ENCODE measurements around the gene TBC1D8. TPM values are rescaled to one million over a fixed set of nuclear protein-coding genes. Genes with fewer than 3 reads are reported as not detected.

The TBC1D8 gene
- total RNA-seq, 1 donor from 2014 or later = 20.1 TPM

- intact Hi-C loops (cut with DNase I) = no loop called here
- DNase-seq (ENCODE audit: low spot score) (no peak), ATAC-seq (no peak)
These were observed 34.2 kb downstream of the TBC1D8 start for GRCh38 chr2:101116841-101117552.

DNA sequence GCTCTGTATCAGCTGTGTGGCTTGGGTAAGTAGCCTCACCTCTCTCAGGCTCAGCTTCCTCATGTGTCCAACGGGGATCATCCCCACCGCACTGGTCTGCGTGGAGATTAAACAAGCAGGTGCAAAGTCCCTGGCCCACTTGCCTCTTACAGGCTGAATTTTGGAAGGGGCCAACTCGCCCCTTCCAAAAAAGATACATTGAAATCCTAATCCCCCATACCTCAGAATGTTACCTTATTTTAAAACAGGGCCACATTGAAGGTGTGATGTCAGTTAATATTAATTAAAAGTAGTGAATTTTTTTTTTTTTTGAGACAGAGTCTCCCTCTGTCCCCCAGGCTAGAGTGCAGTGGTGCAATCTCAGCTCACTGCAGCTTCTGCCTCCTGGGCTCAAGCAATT is 34.8 kb downstream of the TBC1D8 start:
- intact Hi-C loops (cut with DNase I) = no loop called here

GRCh38 chr2:101115664-101116063 is 35.5 kb downstream of the TBC1D8 start:
- DNase-seq (ENCODE audit: low spot score) = no peak
- no peak for ATAC-seq
- intact Hi-C loops (cut with DNase I) = no loop called here

More for the DNA sequence above, 34.8 kb downstream of the TBC1D8 start:
- ATAC-seq (no peak), DNase-seq (ENCODE audit: low spot score) (no peak)

GRCh38 chr2:101114815-101115214 is 36.4 kb downstream of the TBC1D8 start:
- ATAC-seq (no peak), DNase-seq (ENCODE audit: low spot score) (no peak)
- intact Hi-C loops (cut with DNase I) = no loop called here

DNA sequence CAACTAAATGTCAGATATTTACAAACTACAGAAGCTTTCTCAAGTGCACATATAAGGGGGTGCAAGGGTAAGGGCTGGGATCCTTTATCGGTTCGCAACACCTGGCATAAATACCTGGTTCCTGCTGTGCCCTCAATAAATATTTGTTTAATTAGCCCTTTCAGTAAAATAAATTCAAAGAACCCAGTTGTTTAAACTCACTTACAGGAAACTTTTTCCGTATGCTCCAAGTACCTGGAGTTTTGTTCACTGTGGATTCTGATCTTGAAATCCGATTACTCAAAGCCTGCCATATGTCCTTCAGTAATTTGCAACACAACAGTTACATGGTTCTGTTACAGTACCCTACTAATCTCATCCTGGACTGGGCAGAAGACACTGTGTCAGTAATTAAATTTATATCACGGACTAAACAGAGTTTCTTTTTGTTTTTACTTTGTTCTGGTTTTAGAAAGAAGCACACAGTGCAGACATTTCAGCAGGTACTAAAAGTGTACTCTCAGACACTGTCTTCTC is 36.9 kb downstream of the TBC1D8 start:
- no peak for DNase-seq (ENCODE audit: low spot score)
- intact Hi-C loops (cut with DNase I) = no loop called here
- ATAC-seq = no peak

DNA sequence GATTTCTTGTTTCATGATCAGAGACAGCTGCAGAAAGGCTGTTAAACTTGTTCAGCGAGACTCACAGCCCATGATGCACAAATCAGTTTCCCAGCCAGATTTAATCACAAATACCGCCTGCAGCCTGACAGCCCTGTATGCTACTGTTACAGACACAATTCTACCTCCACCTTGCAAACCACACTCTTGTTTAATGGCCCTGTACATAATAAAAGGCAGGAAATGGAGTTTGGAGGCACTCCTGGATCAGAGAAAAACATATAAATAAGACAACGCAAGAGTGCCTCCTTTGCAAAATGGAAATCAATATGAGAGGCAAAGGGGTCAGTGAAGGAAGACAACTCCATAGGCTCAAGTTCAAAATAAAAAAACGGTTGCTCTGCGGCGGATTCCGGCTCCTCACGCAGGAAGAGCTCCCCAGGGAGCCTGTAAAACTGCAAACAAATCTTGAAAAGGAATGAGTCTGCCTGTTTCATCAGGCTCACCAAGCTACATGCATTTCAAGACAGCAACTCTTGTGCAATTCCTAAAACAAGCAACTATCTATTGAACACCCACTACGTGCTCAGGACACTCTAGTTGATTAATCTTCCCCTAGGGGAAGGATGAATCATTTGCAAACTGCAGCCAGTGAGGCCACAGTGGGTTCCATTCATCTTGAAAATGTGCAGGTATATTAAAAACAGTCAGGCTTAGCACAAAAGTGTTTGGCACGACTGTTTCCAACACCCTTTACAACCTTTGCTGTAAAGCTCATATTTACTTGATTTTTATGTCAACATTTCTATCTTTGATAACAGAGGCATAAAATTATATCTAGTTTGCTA is 37.5 kb downstream of the TBC1D8 start:
- no peak for DNase-seq (ENCODE audit: low spot score)
- peak; percentile 59 for ATAC-seq
- intact Hi-C loops (cut with DNase I) = no loop called here

GRCh38 chr2:101112772-101113157 is 38.4 kb downstream of the TBC1D8 start:
- intact Hi-C loops (cut with DNase I) = no loop called here
- ATAC-seq (no peak), DNase-seq (ENCODE audit: low spot score) (no peak)

- intact Hi-C loops (cut with DNase I) = no loop called here
- ATAC-seq (peak; percentile 75), DNase-seq (ENCODE audit: low spot score) (no peak)
These were observed 39.0 kb downstream of the TBC1D8 start for GRCh38 chr2:101111917-101112771.

GRCh38 chr2:101111262-101111838 is 39.8 kb downstream of the TBC1D8 start:
- DNase-seq (ENCODE audit: low spot score) (no peak), ATAC-seq (no peak)
- intact Hi-C loops (cut with DNase I) = no loop called here

DNA sequence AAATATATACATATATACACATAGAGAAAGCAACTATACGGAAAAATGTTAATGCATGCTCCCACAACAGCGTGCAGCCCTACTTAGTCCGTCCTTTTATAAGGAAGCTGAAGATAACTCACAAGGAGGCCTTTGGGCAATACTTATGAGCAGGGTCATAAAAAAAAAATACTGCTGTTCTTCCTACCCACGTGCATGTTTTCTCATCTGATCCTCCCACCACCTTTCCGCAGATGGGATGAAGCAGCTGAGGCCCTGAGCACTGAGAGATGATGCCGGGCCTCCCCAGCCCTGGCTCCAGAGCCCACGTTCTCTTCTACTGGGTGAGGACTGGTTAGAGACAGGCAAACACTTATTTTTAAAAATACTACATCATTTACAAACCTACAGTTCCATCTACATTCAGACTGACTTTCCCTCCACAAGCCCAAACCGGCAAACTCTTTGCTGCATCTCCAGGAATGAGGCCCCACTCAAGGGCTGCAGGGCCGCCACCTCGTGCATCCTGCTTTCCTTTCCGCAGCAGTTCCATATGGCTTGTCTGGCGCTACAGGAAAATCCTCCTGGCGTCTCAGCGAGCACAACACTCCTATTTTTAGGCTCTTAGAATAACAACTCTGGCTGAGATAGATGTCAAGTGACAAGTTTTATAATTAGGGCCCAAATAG is 41.6 kb downstream of the TBC1D8 start:
- intact Hi-C loops (cut with DNase I) = no loop called here
- ATAC-seq = no peak
- DNase-seq (ENCODE audit: low spot score) = no peak

GRCh38 chr2:101108357-101108756 is 42.8 kb downstream of the TBC1D8 start:
- DNase-seq (ENCODE audit: low spot score) = no peak
- intact Hi-C loops (cut with DNase I) = no loop called here

GRCh38 chr2:101107241-101107640 is 43.9 kb downstream of the TBC1D8 start:
- no peak for ATAC-seq
- intact Hi-C loops (cut with DNase I) = no loop called here
- DNase-seq (ENCODE audit: low spot score) = no peak

More at GRCh38 chr2:101108357-101108756, 42.8 kb downstream of the TBC1D8 start:
- no peak for ATAC-seq

- no peak for ATAC-seq
- intact Hi-C loops (cut with DNase I) = no loop called here
- DNase-seq (ENCODE audit: low spot score) = no peak
These were observed 44.6 kb downstream of the TBC1D8 start for GRCh38 chr2:101106453-101107181.

DNA sequence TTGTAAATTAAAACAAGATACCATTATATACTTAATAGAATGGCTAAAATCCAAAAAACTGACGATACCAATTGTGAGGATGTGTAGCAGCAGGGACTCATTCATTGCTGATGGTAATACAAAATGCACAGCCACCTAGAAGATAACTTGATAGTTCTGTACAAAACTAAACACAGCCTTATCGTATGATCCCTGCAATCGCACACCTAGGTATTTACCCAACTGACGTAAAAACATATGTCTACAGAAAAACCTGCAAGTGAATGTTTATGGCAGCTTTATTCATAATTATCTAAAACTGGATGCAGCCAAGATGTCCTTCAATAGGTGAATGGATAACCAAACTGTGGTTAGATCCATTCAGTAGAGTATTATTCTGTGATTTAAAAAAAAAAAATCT is 45.5 kb downstream of the TBC1D8 start:
- no peak for DNase-seq (ENCODE audit: low spot score)
- intact Hi-C loops (cut with DNase I) = no loop called here
- ATAC-seq = no peak

GRCh38 chr2:101097638-101098037 is 53.5 kb downstream of the TBC1D8 start:
- ATAC-seq (no peak), DNase-seq (ENCODE audit: low spot score) (no peak)
- intact Hi-C loops (cut with DNase I) = loop anchor here (5.0 kb wide), 1 partner anchor 1390 kb away; no protein-coding TSS in a partner anchor

DNA sequence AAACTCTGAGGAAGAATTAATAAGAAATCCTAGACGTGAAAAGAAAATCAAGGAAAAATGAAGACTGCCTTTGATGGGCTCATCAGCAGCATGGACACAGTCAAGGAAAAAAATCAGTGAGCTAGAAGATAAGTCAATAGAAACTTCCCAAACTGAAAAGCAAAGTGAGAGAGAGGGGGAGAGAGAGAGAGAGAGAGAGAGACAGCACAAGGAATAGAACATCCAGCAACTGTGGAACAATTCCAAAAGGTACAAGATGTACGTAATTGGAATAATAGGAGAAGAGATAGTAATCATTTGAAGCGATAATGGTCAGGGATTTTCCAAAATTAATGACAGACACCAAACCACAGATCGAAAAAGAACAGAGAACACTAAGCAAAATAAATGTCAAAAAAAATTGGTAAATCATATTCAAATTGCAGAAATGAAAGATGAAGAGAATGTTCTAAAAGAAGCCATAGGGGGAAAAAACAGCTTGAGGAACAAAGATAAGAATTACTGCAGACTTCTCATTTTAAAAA is 54.5 kb downstream of the TBC1D8 start:
- ATAC-seq (no peak), DNase-seq (ENCODE audit: low spot score) (no peak)
- intact Hi-C loops (cut with DNase I) = loop anchor here (5.0 kb wide), 1 partner anchor 1391 kb away; no protein-coding TSS in a partner anchor

GRCh38 chr2:101094351-101094750 is 56.8 kb downstream of the TBC1D8 start:
- ATAC-seq = no peak
- no peak for DNase-seq (ENCODE audit: low spot score)
- intact Hi-C loops (cut with DNase I) = no loop called here
